ENCODE measurements around the gene DKK3. TPM values are rescaled to one million over a fixed set of nuclear protein-coding genes. Genes with fewer than 3 reads are reported as not detected.

DKK3 gene
- total and polyA plus RNA-seq, 2 of the 13 experiments (the other 11 are each of a cell fraction or from before 2014, with no cell fraction given): 0.09 to 0.67 TPM

DNA sequence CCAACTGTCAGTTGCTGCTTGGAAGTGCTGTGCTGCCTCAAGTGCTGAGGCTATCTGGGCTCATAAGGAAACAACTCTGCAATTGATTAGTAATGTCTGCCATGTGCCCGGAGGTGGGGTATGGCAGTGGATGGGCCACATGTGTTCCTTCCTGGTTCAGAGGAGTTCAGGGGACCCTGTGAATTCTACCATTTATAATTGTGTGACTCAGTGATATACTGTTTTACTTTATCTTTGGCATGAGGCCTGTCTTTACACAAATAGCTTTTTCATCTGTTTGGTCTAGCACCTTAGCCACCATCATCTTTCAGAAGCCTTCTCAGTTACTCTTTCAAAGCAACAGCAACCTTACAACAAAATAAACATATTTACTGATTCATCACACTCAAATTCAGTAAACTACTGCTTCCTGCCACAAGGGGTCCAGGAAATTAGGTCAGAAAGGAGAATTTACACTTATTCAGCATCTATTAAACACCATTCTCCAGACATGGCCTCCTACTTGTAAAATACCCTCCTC lies 20.9 kb downstream of the DKK3 start:
- CTCF ChIA-PET (ENCODE audit: low intra/inter-chr PET ratio, low total read pairs): interaction anchor here (1.6 kb wide), 1 partner anchor 56 kb away, joined by 4 read pairs; no protein-coding TSS in a partner anchor
- FAIRE-seq: no peak
- no peak for DNase-seq (ENCODE audit: low spot score)
- POLR2A ChIA-PET: no interaction called here
- TF ChIP-seq PRDM10 (CRISPR knock-in tag; IDR thresholded peaks at IDR 0.05; ENCODE audit: low read depth) (no peak), REXO4 (CRISPR knock-in tag; IDR thresholded peaks at IDR 0.05; ENCODE audit: borderline replicate concordance) (no peak), KAT2B (IDR thresholded peaks at IDR 0.05; ENCODE audit: borderline replicate concordance, low read depth, low read length) (no peak), KDM4B (CRISPR knock-in tag; IDR thresholded peaks at IDR 0.05) (no peak), NFATC3 (CRISPR knock-in tag; IDR thresholded peaks at IDR 0.05) (no peak), ARID4A (CRISPR knock-in tag; IDR thresholded peaks at IDR 0.05; ENCODE audit: borderline replicate concordance) (no peak), ZNF543 (CRISPR knock-in tag; IDR thresholded peaks at IDR 0.05) (no peak), CENPT (CRISPR knock-in tag; IDR thresholded peaks at IDR 0.05; ENCODE audit: low read depth) (no peak), NR2F2 (IDR thresholded peaks at IDR 0.05; ENCODE audit: borderline replicate concordance, low read depth) (no peak), TEAD3 (CRISPR knock-in tag; optimal IDR thresholded peaks at IDR 0.05; ENCODE audit: borderline replicate concordance) (no peak), ZNF468 (CRISPR knock-in tag; IDR thresholded peaks at IDR 0.05) (no peak), HNF1B (CRISPR knock-in tag; IDR thresholded peaks at IDR 0.05) (no peak), TARDBP (CRISPR knock-in tag; IDR thresholded peaks at IDR 0.05) (no peak)
- TF ChIP-seq, protein P1, sequence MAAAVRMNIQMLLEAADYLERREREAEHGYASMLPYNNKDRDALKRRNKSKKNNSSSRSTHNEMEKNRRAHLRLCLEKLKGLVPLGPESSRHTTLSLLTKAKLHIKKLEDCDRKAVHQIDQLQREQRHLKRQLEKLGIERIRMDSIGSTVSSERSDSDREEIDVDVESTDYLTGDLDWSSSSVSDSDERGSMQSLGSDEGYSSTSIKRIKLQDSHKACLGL (CRISPR knock-in tag; IDR thresholded peaks at IDR 0.05): no peak
- intact Hi-C loops (cut with micrococcal nuclease; ENCODE audit: unreplicated experiment): no loop called here
- Histone ChIP-seq H3K36me3 (replicated peaks in 1 of 2; ENCODE audit: control insufficient read depth in 1 of 2, insufficient read depth in 2 of 2, low read length in 2 of 2) (no peaks in the 10 kb centered on the region), H4K20me1 (ENCODE audit: insufficient read depth, low read length) (no peaks in the 10 kb centered on the region), H3K79me2 (ENCODE audit: insufficient read depth, low read length) (no peaks in the 10 kb centered on the region), H2AFZ (ENCODE audit: low read length) (no peak overlapping the region), H3K4me2 (ENCODE audit: low read depth, low read length) (no peak overlapping the region), H3K27ac (ENCODE audit: extremely low read length, insufficient read depth, low read length) (no peak overlapping the region), H3K9ac (ENCODE audit: insufficient read depth, low read depth, low read length) (no peak overlapping the region), H3K4me3 (replicated peaks in 1 of 3; ENCODE audit: insufficient read depth in 1 of 3, low read depth in 2 of 3, low read length in 3 of 3) (no peak overlapping the region), H3K27me3 (ENCODE audit: control insufficient read depth in 1 of 2, insufficient read depth in 2 of 2, low read length in 2 of 2) (no peaks in the 10 kb centered on the region; a peak in 1 of 5 replicates), H3K4me1 (ENCODE audit: insufficient read depth, low read length) (peaks cover 22% of the 10 kb centered on the region), H3K9me3 (ENCODE audit: low read length) (no peaks in the 10 kb centered on the region)
- in situ Hi-C loops (cut with HindIII; ENCODE audit: extremely low pct_ligation_motif_present, low pct_unique_long_range_greater_than_20kb): no loop called here
- no peak for ATAC-seq
- WGBS (ENCODE audit: low lambda C conversion rate): no CpG with 5 or more reads among the region's 1 CpG
- BruUV-seq (replicated peaks): no TSS peak

Measured in HepG2 (cell line).